GM11168 (cell line): ENCODE results near the gene EIPR1.
"Not testable (repeated sequence)": the region's sequence is repeated elsewhere in the genome, so short reads cannot be mapped to it uniquely, and the experiment has no call there.

Experiments used
- in situ Hi-C: fragments of 300-500 bp; cut with MboI; formaldehyde crosslinking; loops from one replicate; pipeline ENCODE4 v1.12.0; 2022; ENCODE audit warnings: low sequenced_read_pairs; ENCODE audit not compliant: unreplicated experiment

EIPR1 gene

GRCh38 chr2:3184167-3184566, 193.5 kb downstream of the EIPR1 start:
- in situ Hi-C loops, result no loop called here

- in situ Hi-C loops, result no loop called here
These were observed 193.9 kb downstream of the EIPR1 start for GRCh38 chr2:3183766-3184165.

GRCh38 chr2:3182848-3183247, 194.8 kb downstream of the EIPR1 start:
- in situ Hi-C loops, result no loop called here

GRCh38 chr2:3181416-3182010, 196.1 kb downstream of the EIPR1 start:
- in situ Hi-C loops, result no loop called here

DNA sequence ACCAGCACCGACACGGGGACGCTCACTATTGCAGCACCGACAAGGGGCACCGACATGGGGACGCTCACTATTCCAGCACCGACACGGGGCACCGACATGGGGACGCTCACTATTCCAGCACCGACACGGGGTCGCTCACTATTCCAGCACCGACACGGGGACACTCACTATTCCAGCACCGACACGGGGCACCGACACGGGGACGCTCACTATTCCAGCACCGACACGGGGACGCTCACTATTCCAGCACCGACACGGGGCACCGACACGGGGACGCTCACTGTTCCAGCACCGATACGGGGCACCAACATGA, 196.8 kb downstream of the EIPR1 start:
- in situ Hi-C loops, result not testable (repeated sequence)

GRCh38 chr2:3180082-3180908, 197.3 kb downstream of the EIPR1 start:
- in situ Hi-C loops, result no loop called here

DNA sequence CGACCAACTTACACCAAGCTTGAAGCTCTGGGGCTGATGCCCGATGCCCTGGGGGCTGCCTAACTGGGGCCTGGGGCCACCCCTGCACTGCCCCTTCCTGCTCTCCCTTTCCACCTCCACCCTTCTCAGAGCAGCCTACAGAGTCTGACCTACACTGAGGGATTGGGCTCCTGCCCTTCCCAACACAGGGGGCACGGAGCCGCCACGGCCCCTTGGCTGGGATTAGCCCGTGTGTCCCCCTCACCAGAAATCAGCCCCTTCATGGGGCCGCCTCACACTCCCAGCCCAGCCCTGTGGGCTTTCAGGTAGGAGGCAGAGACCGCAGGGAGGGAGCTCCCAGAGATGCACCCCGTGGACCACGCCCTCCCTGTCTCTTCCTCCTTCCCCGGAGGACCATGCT, 198.0 kb downstream of the EIPR1 start:
- in situ Hi-C loops, result no loop called here

DNA sequence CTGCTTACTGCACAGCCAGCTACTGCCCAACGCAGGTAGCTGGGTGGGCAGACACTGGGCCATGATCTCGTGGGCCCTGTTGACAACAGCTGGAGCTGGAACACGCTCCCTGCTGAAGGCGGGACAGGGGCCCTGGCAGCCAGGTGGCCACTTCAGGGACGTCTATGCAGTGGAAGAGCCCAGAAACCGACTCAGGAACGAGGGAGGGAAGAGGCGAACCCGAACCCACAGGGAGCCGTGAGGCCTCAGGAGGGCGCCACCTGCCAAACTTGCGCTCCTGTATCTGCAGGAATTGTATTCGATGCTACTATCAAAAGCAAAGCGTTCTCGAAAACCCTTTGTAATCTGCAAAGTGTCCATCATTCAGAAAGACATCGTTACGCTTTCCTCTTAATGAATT, 198.4 kb downstream of the EIPR1 start:
- in situ Hi-C loops, result no loop called here

GRCh38 chr2:3178578-3179031, 199.0 kb downstream of the EIPR1 start:
- in situ Hi-C loops, result no loop called here

DNA sequence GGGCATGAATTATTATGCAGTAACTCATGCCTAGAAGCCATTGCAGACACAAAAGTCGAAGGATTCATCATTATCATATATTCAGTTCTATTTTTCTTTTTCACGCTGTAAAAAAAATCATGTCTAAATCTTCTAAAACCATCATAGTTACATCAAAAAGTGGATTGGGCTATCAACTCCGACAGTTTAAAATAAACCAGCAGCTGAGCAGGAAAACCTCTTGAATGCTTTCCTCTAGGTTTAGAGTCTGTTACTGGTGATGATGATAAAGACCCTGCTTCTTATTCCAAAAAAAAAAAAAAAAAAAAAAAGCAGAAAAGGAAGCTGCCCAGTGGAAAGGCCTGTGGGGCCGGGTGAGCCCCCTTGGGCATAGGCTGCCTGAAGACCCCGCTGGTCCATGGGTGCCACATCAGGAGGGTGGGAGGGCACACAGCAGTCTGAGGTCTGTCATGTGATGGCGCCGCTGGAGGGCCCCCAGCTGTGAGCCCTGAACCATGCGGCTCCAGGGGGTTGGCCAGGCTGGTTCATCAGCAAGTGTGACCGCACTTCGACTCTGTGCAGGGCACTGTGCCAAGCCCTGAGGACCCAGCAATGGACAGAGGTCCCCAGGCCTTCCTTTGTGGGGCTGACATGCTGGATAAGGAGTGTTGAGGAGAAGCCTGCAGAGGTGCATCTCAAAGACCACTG, 199.6 kb downstream of the EIPR1 start:
- in situ Hi-C loops, result no loop called here

GRCh38 chr2:3176869-3177255, 200.8 kb downstream of the EIPR1 start:
- in situ Hi-C loops, result no loop called here

- in situ Hi-C loops, result no loop called here
These were observed 201.3 kb downstream of the EIPR1 start for GRCh38 chr2:3176071-3176868.

GRCh38 chr2:3175568-3175955, 202.1 kb downstream of the EIPR1 start:
- in situ Hi-C loops, result no loop called here

DNA sequence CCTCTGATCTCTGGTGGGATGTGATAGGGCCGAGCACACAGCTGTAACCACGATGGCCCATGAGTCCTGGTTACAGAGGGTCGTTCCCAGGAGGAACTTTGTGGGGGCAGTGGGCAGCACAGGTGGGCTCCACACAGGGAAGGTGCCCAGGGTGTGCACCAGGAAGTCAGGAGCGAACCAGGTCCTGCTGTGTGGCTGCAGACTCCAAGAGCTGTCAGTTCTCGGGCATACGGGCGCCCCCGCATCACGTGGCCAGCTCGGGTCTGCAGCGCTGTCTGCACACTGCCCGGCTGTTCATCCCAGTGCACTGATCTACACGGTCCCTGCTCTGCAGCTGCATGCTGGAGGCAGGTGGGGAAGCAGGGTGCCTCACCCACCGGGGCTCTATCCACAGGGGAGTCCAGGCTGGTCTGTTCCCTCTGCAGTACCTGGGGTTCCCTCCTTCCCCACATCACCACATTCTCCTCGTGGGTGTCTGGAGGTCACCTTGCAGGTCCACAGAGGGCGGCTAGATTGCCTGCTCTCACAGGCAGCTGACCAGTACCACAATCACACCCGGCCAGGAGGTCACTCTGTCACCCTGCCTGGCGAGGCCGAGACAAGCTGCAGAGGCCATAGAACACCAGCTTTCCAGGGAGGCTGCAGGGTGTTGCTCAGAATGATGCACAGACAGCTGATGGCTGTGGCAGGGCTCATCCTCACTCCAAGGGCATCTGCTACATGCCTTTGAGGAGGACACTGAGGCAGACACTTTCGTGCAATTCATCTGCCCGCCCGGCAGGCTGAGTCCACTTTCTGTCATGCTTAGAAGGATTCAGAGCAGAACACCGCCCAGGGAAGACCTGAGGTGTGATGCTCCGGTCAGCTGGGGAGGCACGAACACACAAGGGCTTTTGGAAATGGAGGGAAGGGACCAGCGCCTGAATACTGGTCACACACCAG, 202.7 kb downstream of the EIPR1 start:
- in situ Hi-C loops, result no loop called here

- in situ Hi-C loops, result no loop called here
These were observed 204.6 kb downstream of the EIPR1 start for GRCh38 chr2:3173031-3173430.

- in situ Hi-C loops, result no loop called here
These were observed 205.2 kb downstream of the EIPR1 start for GRCh38 chr2:3172265-3172935.

- in situ Hi-C loops, result no loop called here
These were observed 205.9 kb downstream of the EIPR1 start for GRCh38 chr2:3171564-3172264.

DNA sequence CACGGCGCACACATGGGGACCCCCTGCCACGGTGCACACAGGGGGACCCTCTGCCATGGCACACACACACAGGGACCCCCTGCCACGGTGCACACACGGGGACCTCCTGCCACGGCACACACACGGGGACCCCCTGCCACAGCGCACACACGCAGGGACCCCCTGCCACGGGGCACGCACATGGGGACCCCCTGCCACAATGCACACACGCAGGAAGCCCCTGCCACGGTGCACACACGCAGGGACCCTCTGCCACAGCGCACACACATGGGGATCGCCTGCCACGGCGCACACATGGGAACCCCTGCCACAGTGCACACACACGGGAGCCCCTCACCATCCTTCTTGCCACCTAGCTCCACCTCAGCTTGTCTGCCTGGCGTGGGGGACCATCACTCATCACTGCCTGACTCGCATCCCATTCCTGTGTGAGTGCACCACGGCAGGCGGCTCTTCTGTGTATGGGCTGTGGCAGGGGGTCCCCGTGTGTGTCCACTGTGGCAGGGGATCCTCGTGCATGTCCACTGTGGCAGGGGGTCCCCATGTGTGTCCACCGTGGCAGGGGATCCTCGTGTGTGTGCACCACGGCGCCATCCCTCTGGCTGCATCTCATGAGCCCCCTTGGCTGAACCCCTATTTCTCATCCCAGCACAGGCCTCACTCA, 206.7 kb downstream of the EIPR1 start:
- in situ Hi-C loops, result no loop called here
